G401.6 (cell line): ENCODE measurements around the gene PTPRJ.
"Not testable (repeated sequence)": the region's sequence is repeated elsewhere in the genome, so short reads cannot be mapped to it uniquely, and the experiment has no call there.

Experiments used
- FAIRE-seq: peaks from 2 replicates; lab custom pipeline; 2012; peaks lifted over from hg19 to GRCh38; lab: Jason Lieb, UNC

The PTPRJ gene

GRCh38 chr11:48168815-48169214 lies 188.5 kb downstream of the PTPRJ start:
- FAIRE-seq, result no peak

GRCh38 chr11:48169259-48169658 lies 188.9 kb downstream of the PTPRJ start:
- FAIRE-seq, result no peak

GRCh38 chr11:48169717-48170116 lies 189.4 kb downstream of the PTPRJ start:
- FAIRE-seq, result no peak

GRCh38 chr11:48170241-48171233 lies 190.2 kb downstream of the PTPRJ start:
- FAIRE-seq, result no peak

GRCh38 chr11:48172818-48173609 lies 192.7 kb downstream of the PTPRJ start:
- FAIRE-seq, result no peak

- FAIRE-seq, result no peak
These were observed 197.3 kb downstream of the PTPRJ start for GRCh38 chr11:48177661-48178060.

GRCh38 chr11:48180627-48181026 lies 200.3 kb downstream of the PTPRJ start:
- no peak for FAIRE-seq

- no peak for FAIRE-seq
These were observed 202.6 kb downstream of the PTPRJ start for GRCh38 chr11:48182860-48183526.

GRCh38 chr11:48184452-48184851 lies 204.1 kb downstream of the PTPRJ start:
- no peak for FAIRE-seq

GRCh38 chr11:48190906-48191654 lies 210.7 kb downstream of the PTPRJ start:
- FAIRE-seq, result not testable (repeated sequence)

GRCh38 chr11:48193876-48194275 lies 213.5 kb downstream of the PTPRJ start:
- FAIRE-seq, result no peak

- FAIRE-seq, result no peak
These were observed 227.5 kb downstream of the PTPRJ start for GRCh38 chr11:48207881-48208280.

- no peak for FAIRE-seq
These were observed 229.7 kb downstream of the PTPRJ start for GRCh38 chr11:48210052-48210451.

- FAIRE-seq, result no peak
These were observed 236.2 kb downstream of the PTPRJ start, which contains the start of gene OR4B1 for GRCh38 chr11:48216510-48216909. OR4B1 (plus strand) TSS chr11:48216810; CDS start chr11:48216810, 0 bp downstream.
